GM12872 (cell line): ENCODE data around the gene HELZ2.

Experiments used
- CTCF ChIP-seq: IDR thresholded peaks from 3 replicates; pipeline ENCODE4 v1.5.1; 2011; ENCODE audit warnings: low read depth, mild to moderate bottlenecking, low read length, moderate library complexity; ENCODE audit not compliant: insufficient read depth

HELZ2 gene

GRCh38 chr20:63552481-63553249 is 21.4 kb downstream of the HELZ2 start:
- no peak for TF ChIP-seq CTCF

- TF ChIP-seq CTCF = no peak
Observed at GRCh38 chr20:63551068-63551467, 23.0 kb downstream of the HELZ2 start.

GRCh38 chr20:63549679-63550282 is 24.3 kb downstream of the HELZ2 start:
- no peak for TF ChIP-seq CTCF

- no peak for TF ChIP-seq CTCF
Observed at GRCh38 chr20:63549019-63549418, 25.0 kb downstream of the HELZ2 start.

GRCh38 chr20:63548542-63548941 is 25.5 kb downstream of the HELZ2 start:
- TF ChIP-seq CTCF = no peak

GRCh38 chr20:63547725-63548480 is 26.1 kb downstream of the HELZ2 start, which contains the start of gene SRMS:
SRMS (minus strand) TSS chr20:63547749; CDS start chr20:63547463, 286 bp downstream.
- TF ChIP-seq CTCF = no peak
